GM19240 (cell line): ENCODE measurements around the gene MIEN1.
"Not testable (repeated sequence)": the region's sequence is repeated elsewhere in the genome, so short reads cannot be mapped to it uniquely, and the experiment has no call there.

Experiments
- DNase-seq: peaks from one replicate; pipeline ENCODE4 v3.0.0; 2011; ENCODE audit warnings: low spot score; ENCODE audit not compliant: insufficient read length

Gene MIEN1

GRCh38 chr17:39700148-39700987 lies 30.0 kb downstream of the MIEN1 start:
- DNase-seq = no peak

- DNase-seq = no peak
Observed at GRCh38 chr17:39699818-39700147, 30.5 kb downstream of the MIEN1 start, which contains the start of gene ERBB2. ERBB2 (plus strand) TSS chr17:39700064; CDS start chr17:39700239, 175 bp downstream.

GRCh38 chr17:39699157-39699817 lies 31.0 kb downstream of the MIEN1 start:
- DNase-seq = not testable (repeated sequence)

GRCh38 chr17:39697961-39698360 lies 32.4 kb downstream of the MIEN1 start:
- DNase-seq = no peak

GRCh38 chr17:39696731-39697130 lies 33.6 kb downstream of the MIEN1 start:
- DNase-seq = no peak

- DNase-seq = no peak
Observed at GRCh38 chr17:39695089-39695474, 35.2 kb downstream of the MIEN1 start.

- no peak for DNase-seq
Observed at GRCh38 chr17:39694593-39694992, 35.7 kb downstream of the MIEN1 start.

- no peak for DNase-seq
Observed at GRCh38 chr17:39688945-39689344, 41.4 kb downstream of the MIEN1 start.

GRCh38 chr17:39688475-39688835 lies 41.9 kb downstream of the MIEN1 start:
- no peak for DNase-seq

GRCh38 chr17:39687546-39688474 lies 42.5 kb downstream of the MIEN1 start, which contains the start of gene PGAP3:
PGAP3 (minus strand) TSS chr17:39688057; CDS start chr17:39688014, 43 bp downstream.
- DNase-seq = peak; percentile 94

- DNase-seq = no peak
Observed at GRCh38 chr17:39687101-39687545, 43.2 kb downstream of the MIEN1 start.

- no peak for DNase-seq
Observed at GRCh38 chr17:39684369-39685192, 45.8 kb downstream of the MIEN1 start.

GRCh38 chr17:39683295-39683939 lies 46.9 kb downstream of the MIEN1 start:
- no peak for DNase-seq

- no peak for DNase-seq
Observed at GRCh38 chr17:39679521-39680192, 50.7 kb downstream of the MIEN1 start.
